Left lung (tissue), 10 donors: ENCODE measurements around the gene THEMIS2. TPM values are rescaled to one million over a fixed set of nuclear protein-coding genes. Genes with fewer than 3 reads are reported as not detected.

Experiments used
- ATAC-seq: fragments of 200-7000 bp; cut with Tn5 transposase; one replicate; pipeline ENCODE4 v1.9.1; 2020; ENCODE audit warnings: moderate library complexity
- DNase-seq, 4 donors: peaks; one replicate each; pipeline ENCODE4 v3.0.0-alpha.2; 2013 to 2020
- H3K27ac ChIP-seq, 2 donors: fragments of 200-600 bp; sonication (generic) in 1 of 2; one replicate each; pipeline versions ENCODE4 v1.5.0 to v1.8.0; 2020 to 2021
- H3K27me3 ChIP-seq, 2 donors: fragments of 200-600 bp; sonication (generic) in 1 of 2; one replicate each; pipeline versions ENCODE4 v1.5.0 to v1.8.0; 2020 to 2021
- H3K36me3 ChIP-seq, 2 donors: fragments of 200-600 bp; sonication (generic) in 1 of 2; one replicate each; pipeline versions ENCODE4 v1.5.0 to v1.8.0; 2020 to 2021
- H3K4me1 ChIP-seq, 2 donors: fragments of 200-600 bp; one replicate each; pipeline ENCODE4 v1.8.0; 2021
- H3K4me3 ChIP-seq, 2 donors: fragments of 200-600 bp; sonication (generic) in 1 of 2; one replicate each; pipeline versions ENCODE4 v1.5.0 to v1.8.0; 2020 to 2021; ENCODE audit warnings: mild to moderate bottlenecking in 1 of 2
- H3K9me3 ChIP-seq, 2 donors: fragments of 200-600 bp; sonication (generic) in 1 of 2; one replicate each; pipeline versions ENCODE4 v1.5.0 to v1.8.0; 2020 to 2021
- intact Hi-C, 2 donors: fragments of 100-400 bp; cut with DNase I; formaldehyde crosslinking; loops; one replicate each; pipeline versions ENCODE4 v1.11.2 to v1.14.2; 2022
- polyA plus RNA-seq, 6 donors: library from polyadenylated mRNA; unstranded; fragments of 120-200 nt; gene quantifications; one replicate each; pipeline ENCODE4 v1.2.1, GENCODE V29; 2013; ENCODE audit not compliant: insufficient read length in 6 of 6
- total RNA-seq, 2 donors: library from RNA; stranded (reverse); fragmentation: NEBNext Ultra II Directional; extraction: Animal tissue kit (Norgen Biotek cat#: 25700); gene quantifications; one replicate each; pipeline ENCODE4 v1.2.1, GENCODE V29; 2021
- TF ChIP-seq, protein P1 (sequence below), 2 donors: fragments of 200-600 bp; sonication (generic) in 1 of 2; IDR thresholded peaks; one replicate each; pipeline versions ENCODE4 v1.5.0 to v1.8.0; 2021; ENCODE audit warnings: antibody characterized with exemption in 2 of 2
- donor health status: DM: no; HTN: yes; CAD: no.
- donor health status: DM: no; HTN: no; CAD: no.

The THEMIS2 gene
- total and polyA plus RNA-seq, 8 donors, result 5.7 to 110 (median 7.1) TPM

- Histone ChIP-seq H3K36me3 (peaks cover 0 to 37% of the 10 kb centered on the region in 2 donors), H3K9me3 (no peaks in the 10 kb centered on the region), H3K4me3 (peak within 1 kb of the TSS; percentile 75 to 89), H3K27me3 (no peaks in the 10 kb centered on the region), H3K27ac (peak within 1 kb of the TSS; percentile 84 to 93), H3K4me1 (peaks cover 14 to 33% of the 10 kb centered on the region in 2 donors)
- intact Hi-C loops, result no loop called here
- peak; percentile 94 to 98 (median 96) for DNase-seq
- ATAC-seq, result peak; percentile 100
- TF ChIP-seq, protein P1, sequence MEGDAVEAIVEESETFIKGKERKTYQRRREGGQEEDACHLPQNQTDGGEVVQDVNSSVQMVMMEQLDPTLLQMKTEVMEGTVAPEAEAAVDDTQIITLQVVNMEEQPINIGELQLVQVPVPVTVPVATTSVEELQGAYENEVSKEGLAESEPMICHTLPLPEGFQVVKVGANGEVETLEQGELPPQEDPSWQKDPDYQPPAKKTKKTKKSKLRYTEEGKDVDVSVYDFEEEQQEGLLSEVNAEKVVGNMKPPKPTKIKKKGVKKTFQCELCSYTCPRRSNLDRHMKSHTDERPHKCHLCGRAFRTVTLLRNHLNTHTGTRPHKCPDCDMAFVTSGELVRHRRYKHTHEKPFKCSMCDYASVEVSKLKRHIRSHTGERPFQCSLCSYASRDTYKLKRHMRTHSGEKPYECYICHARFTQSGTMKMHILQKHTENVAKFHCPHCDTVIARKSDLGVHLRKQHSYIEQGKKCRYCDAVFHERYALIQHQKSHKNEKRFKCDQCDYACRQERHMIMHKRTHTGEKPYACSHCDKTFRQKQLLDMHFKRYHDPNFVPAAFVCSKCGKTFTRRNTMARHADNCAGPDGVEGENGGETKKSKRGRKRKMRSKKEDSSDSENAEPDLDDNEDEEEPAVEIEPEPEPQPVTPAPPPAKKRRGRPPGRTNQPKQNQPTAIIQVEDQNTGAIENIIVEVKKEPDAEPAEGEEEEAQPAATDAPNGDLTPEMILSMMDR (IDR thresholded peaks at IDR 0.05), result no peak
Observed at GRCh38 chr1:27830621-27831440, 41.5 kb upstream of the THEMIS2 start, which contains the start of gene PPP1R8. TSS of gene PPP1R8 (plus strand) at chr1:27830782. CDS start at chr1:27830836, 54 bp downstream.

DNA sequence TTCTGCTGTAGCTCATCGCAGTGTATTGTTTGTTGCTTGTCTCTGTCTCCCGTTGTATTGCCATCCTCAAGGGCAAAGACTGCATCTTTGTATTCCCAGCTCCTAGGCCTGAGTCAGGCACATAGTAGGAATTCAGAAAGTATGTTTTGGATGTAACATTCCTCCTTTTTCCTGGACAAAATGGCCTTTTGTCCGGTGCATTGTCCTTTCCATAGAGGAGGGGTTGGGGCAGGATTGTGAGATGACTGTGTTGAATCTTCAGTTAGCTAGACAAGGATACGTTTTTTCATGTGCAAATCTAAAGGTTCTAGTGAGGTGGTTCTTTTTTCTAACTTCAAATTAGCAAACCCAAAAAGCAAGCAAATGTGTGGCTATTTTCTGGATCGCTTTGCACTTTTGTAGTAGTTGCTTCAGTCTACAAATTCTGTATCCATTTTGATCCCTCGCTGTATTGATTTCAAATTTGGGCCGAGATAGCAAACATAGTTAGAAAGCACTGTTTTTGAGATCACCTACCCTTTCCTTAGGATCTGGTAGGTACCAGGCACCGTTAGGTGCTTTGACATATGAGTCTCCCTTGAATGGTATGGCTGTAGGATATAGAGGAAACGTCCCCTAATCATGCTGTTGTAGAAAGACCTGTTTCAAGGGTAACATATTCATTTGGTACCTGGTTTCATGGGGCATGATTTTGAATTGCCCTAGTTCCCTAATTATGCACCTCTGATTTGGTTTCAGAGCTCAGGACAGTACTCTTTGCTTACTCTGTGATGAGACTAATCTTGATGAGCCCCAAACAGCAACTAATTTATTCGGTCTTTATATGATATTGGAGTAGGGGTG is 40.6 kb upstream of the THEMIS2 start:
- ATAC-seq, result no peak
- Histone ChIP-seq H3K27me3 (no peaks in the 10 kb centered on the region), H3K27ac (no peak overlapping the region), H3K4me1 (peaks cover 14 to 33% of the 10 kb centered on the region in 2 donors), H3K4me3 (peak overlapping the region; percentile 75 to 89), H3K9me3 (no peaks in the 10 kb centered on the region), H3K36me3 (peaks cover 0 to 39% of the 10 kb centered on the region in 2 donors)
- no peak for DNase-seq
- TF ChIP-seq, protein P1 (IDR thresholded peaks at IDR 0.05), result no peak
- intact Hi-C loops, result no loop called here

- Histone ChIP-seq H3K27ac (no peak overlapping the region), H3K4me1 (peaks cover 14 to 33% of the 10 kb centered on the region in 2 donors), H3K27me3 (no peaks in the 10 kb centered on the region), H3K36me3 (peaks cover 0 to 43% of the 10 kb centered on the region in 2 donors), H3K9me3 (no peaks in the 10 kb centered on the region), H3K4me3 (no peak overlapping the region)
- intact Hi-C loops, result no loop called here
- TF ChIP-seq, protein P1 (IDR thresholded peaks at IDR 0.05), result no peak
- ATAC-seq, result no peak
- DNase-seq, result no peak
Observed at GRCh38 chr1:27832762-27833161, 39.6 kb upstream of the THEMIS2 start.

GRCh38 chr1:27833470-27833869 is 38.9 kb upstream of the THEMIS2 start:
- peaks cover 14 to 33% of the 10 kb centered on the region in 2 donors for H3K4me1 ChIP-seq
- H3K9me3 ChIP-seq, result no peaks in the 10 kb centered on the region
- peaks cover 0 to 45% of the 10 kb centered on the region in 2 donors for H3K36me3 ChIP-seq
- intact Hi-C loops, result no loop called here
- TF ChIP-seq, protein P1 (IDR thresholded peaks at IDR 0.05), result no peak
- no peaks in the 10 kb centered on the region for H3K27me3 ChIP-seq
- no peak for DNase-seq
- ATAC-seq, result no peak
- no peak overlapping the region for H3K4me3 ChIP-seq
- H3K27ac ChIP-seq, result no peak overlapping the region

- Histone ChIP-seq H3K4me1 (peaks cover 14 to 27% of the 10 kb centered on the region in 2 donors), H3K27me3 (no peaks in the 10 kb centered on the region), H3K4me3 (no peak overlapping the region), H3K36me3 (peaks cover 0 to 61% of the 10 kb centered on the region in 2 donors), H3K27ac (no peak overlapping the region), H3K9me3 (no peaks in the 10 kb centered on the region)
- TF ChIP-seq, protein P1 (IDR thresholded peaks at IDR 0.05), result no peak
- intact Hi-C loops, result no loop called here
- no peak for DNase-seq
- no peak for ATAC-seq
Observed at GRCh38 chr1:27835046-27835445, 37.3 kb upstream of the THEMIS2 start.
